OCI-LY1 (cell line): ENCODE data around the gene ARCN1.
"Not testable (repeated sequence)": the region's sequence is repeated elsewhere in the genome, so short reads cannot be mapped to it uniquely, and the experiment has no call there.

Source experiments
- H2AFZ ChIP-seq: fragments of 200-600 bp; sonication (generic), shearing (Covaris generic); 2 replicates; pipeline ENCODE4 v1.6.0; 2014; ENCODE audit warnings: antibody characterized with exemption, mild to moderate bottlenecking, low read length
- H3F3A ChIP-seq: fragments of 200-600 bp; sonication (generic), shearing (Covaris generic); 2 replicates; pipeline ENCODE4 v1.6.0; 2014; ENCODE audit warnings: mild to moderate bottlenecking, antibody characterized with exemption, low read length, moderate library complexity; ENCODE audit not compliant: insufficient read depth
- H3K27ac ChIP-seq: fragments of 200-600 bp; sonication (generic); 2 replicates; pipeline ENCODE4 v1.5.1; 2014; ENCODE audit warnings: low read length, mixed run types, mild to moderate bottlenecking, low read depth; ENCODE audit not compliant: poor library complexity, severe bottlenecking
- H3K27me3 ChIP-seq: fragments of 200-600 bp; sonication (generic); 2 replicates; pipeline ENCODE4 v1.6.0; 2014; ENCODE audit warnings: antibody characterized with exemption, mild to moderate bottlenecking, low read length, moderate library complexity; ENCODE audit not compliant: insufficient read depth
- H3K36me3 ChIP-seq: fragments of 200-600 bp; sonication (generic); 2 replicates; pipeline ENCODE4 v1.6.1; 2014; ENCODE audit warnings: mild to moderate bottlenecking, antibody characterized with exemption, low read length, moderate library complexity, mixed read lengths; ENCODE audit not compliant: insufficient read depth
- H3K4me1 ChIP-seq: fragments of 200-600 bp; sonication (generic); 2 replicates; pipeline ENCODE4 v1.5.1; 2014; ENCODE audit warnings: mild to moderate bottlenecking, low read length, moderate library complexity; ENCODE audit not compliant: insufficient read depth, severe bottlenecking
- H3K4me2 ChIP-seq: fragments of 200-600 bp; sonication (generic), shearing (Covaris generic); 2 replicates; pipeline ENCODE4 v1.6.1; 2014; ENCODE audit warnings: low read length
- H3K4me3 ChIP-seq: fragments of 200-600 bp; sonication (generic); 2 replicates; pipeline ENCODE4 v1.5.1; 2014; ENCODE audit warnings: low read length, low read depth, mild to moderate bottlenecking, mixed read lengths; ENCODE audit not compliant: poor library complexity, severe bottlenecking
- H3K79me2 ChIP-seq: fragments of 200-600 bp; shearing (Covaris generic); 2 replicates; pipeline ENCODE4 v1.6.1; 2016; ENCODE audit warnings: mixed run types, low read length, mixed read lengths; ENCODE audit not compliant: insufficient read depth
- H3K9ac ChIP-seq: fragments of 200-600 bp; sonication (generic), shearing (Covaris generic); 2 replicates; pipeline ENCODE4 v1.6.1; 2014; ENCODE audit warnings: mild to moderate bottlenecking, low read length, mixed read lengths
- H3K9me2 ChIP-seq: fragments of 200-600 bp; sonication (generic), shearing (Covaris generic); 2 replicates; pipeline ENCODE4 v1.6.1; 2014; ENCODE audit warnings: low read depth, mild to moderate bottlenecking, low read length, mixed read lengths
- H3K9me3 ChIP-seq: fragments of 200-600 bp; shearing (Covaris generic); 2 replicates; pipeline ENCODE4 v1.6.1; 2014; ENCODE audit warnings: low read length, mixed read lengths
- H4K20me1 ChIP-seq: fragments of 200-600 bp; sonication (generic), shearing (Covaris generic); 2 replicates; pipeline ENCODE4 v1.6.0; 2016; ENCODE audit warnings: mild to moderate bottlenecking, low read length; ENCODE audit not compliant: insufficient read depth
- EZH2 ChIP-seq: fragments of 200-600 bp; sonication (generic), shearing (Covaris generic); IDR thresholded peaks from 2 replicates; pipeline ENCODE4 v1.8.0; 2017; ENCODE audit warnings: borderline replicate concordance, mixed run types, mild to moderate bottlenecking, antibody characterized with exemption, low read length, moderate library complexity, mixed read lengths
- TF ChIP-seq, protein P1 (sequence below): fragments of 200-600 bp; sonication (generic), shearing (Covaris generic); IDR thresholded peaks from 2 replicates; pipeline ENCODE4 v1.5.1; 2017; ENCODE audit warnings: mild to moderate bottlenecking, antibody characterized with exemption, low read length, moderate library complexity, mixed read lengths

ARCN1 gene

GRCh38 chr11:118602331-118602730, 30.1 kb downstream of the ARCN1 start:
- no peaks in the 10 kb centered on the region for H3K4me1 ChIP-seq
- H3K27ac ChIP-seq: no peak overlapping the region
- no peaks in the 10 kb centered on the region for H4K20me1 ChIP-seq
- TF ChIP-seq EZH2: no peak
- TF ChIP-seq, protein P1, sequence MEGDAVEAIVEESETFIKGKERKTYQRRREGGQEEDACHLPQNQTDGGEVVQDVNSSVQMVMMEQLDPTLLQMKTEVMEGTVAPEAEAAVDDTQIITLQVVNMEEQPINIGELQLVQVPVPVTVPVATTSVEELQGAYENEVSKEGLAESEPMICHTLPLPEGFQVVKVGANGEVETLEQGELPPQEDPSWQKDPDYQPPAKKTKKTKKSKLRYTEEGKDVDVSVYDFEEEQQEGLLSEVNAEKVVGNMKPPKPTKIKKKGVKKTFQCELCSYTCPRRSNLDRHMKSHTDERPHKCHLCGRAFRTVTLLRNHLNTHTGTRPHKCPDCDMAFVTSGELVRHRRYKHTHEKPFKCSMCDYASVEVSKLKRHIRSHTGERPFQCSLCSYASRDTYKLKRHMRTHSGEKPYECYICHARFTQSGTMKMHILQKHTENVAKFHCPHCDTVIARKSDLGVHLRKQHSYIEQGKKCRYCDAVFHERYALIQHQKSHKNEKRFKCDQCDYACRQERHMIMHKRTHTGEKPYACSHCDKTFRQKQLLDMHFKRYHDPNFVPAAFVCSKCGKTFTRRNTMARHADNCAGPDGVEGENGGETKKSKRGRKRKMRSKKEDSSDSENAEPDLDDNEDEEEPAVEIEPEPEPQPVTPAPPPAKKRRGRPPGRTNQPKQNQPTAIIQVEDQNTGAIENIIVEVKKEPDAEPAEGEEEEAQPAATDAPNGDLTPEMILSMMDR: no peak
- no peaks in the 10 kb centered on the region for H3K9me3 ChIP-seq
- no peak overlapping the region for H3K4me2 ChIP-seq
- no peaks in the 10 kb centered on the region for H3F3A ChIP-seq
- H2AFZ ChIP-seq: no peak overlapping the region
- H3K9ac ChIP-seq: no peak overlapping the region
- no peaks in the 10 kb centered on the region for H3K27me3 ChIP-seq
- H3K79me2 ChIP-seq: no peaks in the 10 kb centered on the region
- H3K4me3 ChIP-seq: no peak overlapping the region
- H3K9me2 ChIP-seq: no peaks in the 10 kb centered on the region
- peaks cover 39% of the 10 kb centered on the region for H3K36me3 ChIP-seq

GRCh38 chr11:118603709-118604108, 31.5 kb downstream of the ARCN1 start:
- H3K27ac ChIP-seq, H3K9ac ChIP-seq, H3F3A ChIP-seq, H3K27me3 ChIP-seq, H3K4me2 ChIP-seq, H3K9me3 ChIP-seq, H3K4me3 ChIP-seq, H3K9me2 ChIP-seq, H3K79me2 ChIP-seq, H4K20me1 ChIP-seq, H2AFZ ChIP-seq: not testable (repeated sequence)
- Histone ChIP-seq H3K36me3 (peaks cover 26% of the 10 kb centered on the region), H3K4me1 (peaks cover 13% of the 10 kb centered on the region)

DNA sequence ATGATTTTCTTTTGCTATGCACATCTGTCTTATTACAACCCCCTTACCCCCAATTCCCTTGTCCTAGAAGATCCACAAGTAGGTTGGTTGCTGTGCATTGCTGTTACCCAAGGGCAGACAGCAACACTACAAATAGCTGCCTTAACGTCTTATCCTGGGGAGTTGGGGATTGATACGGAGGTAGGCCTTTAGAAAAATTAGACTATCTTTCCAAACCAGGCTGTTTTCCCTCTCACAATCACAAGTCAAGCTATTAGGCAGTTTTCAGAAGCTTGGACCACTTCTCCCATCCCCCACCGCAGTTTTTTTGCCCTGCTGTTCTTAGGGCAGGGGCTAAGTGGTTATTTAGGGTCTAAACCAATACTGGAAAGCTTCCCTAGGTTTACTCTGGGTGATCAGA, 32.4 kb downstream of the ARCN1 start:
- Histone ChIP-seq H3K4me3 (no peak overlapping the region), H4K20me1 (no peaks in the 10 kb centered on the region), H3K27me3 (peaks cover 11% of the 10 kb centered on the region; the same call in 1 of the 2 replicates), H3K9me3 (no peaks in the 10 kb centered on the region), H3K9ac (no peak overlapping the region), H3F3A (no peaks in the 10 kb centered on the region), H3K79me2 (no peaks in the 10 kb centered on the region), H3K27ac (no peak overlapping the region), H3K36me3 (peaks cover 24% of the 10 kb centered on the region), H3K9me2 (no peaks in the 10 kb centered on the region), H3K4me1 (peaks cover 20% of the 10 kb centered on the region), H3K4me2 (no peak overlapping the region), H2AFZ (no peak overlapping the region)
- TF ChIP-seq, protein P1: no peak
- TF ChIP-seq EZH2: no peak

- no peak for TF ChIP-seq EZH2
- no peak overlapping the region for H3K4me2 ChIP-seq
- peaks cover 11% of the 10 kb centered on the region; the same call in 1 of the 2 replicates for H3K27me3 ChIP-seq
- H3K4me3 ChIP-seq: no peak overlapping the region
- no peak overlapping the region for H3K27ac ChIP-seq
- peaks cover 26% of the 10 kb centered on the region for H3K4me1 ChIP-seq
- no peaks in the 10 kb centered on the region for H3K9me3 ChIP-seq
- no peaks in the 10 kb centered on the region for H3K79me2 ChIP-seq
- H4K20me1 ChIP-seq: no peaks in the 10 kb centered on the region
- H2AFZ ChIP-seq: no peak overlapping the region
- peaks cover 17% of the 10 kb centered on the region for H3K36me3 ChIP-seq
- no peaks in the 10 kb centered on the region for H3K9me2 ChIP-seq
- H3F3A ChIP-seq: no peaks in the 10 kb centered on the region
- H3K9ac ChIP-seq: no peak overlapping the region
Observed at GRCh38 chr11:118605116-118605867, 33.1 kb downstream of the ARCN1 start.
